Smooth muscle cell of the coronary artery (primary cell): ENCODE data around the gene KCNJ14. TPM values are rescaled to one million over a fixed set of nuclear protein-coding genes. Genes with fewer than 3 reads are reported as not detected.

ENCODE experiments used
- total RNA-seq: library from RNA; depleted of rRNA; stranded (reverse); fragments of >200 nt; gene quantifications from 2 replicates; pipeline ENCODE4 v1.2.3, GENCODE V29; 2014; ENCODE audit warnings: low replicate concordance

KCNJ14 gene
- 0.23 and 0.59 TPM in 2 replicates for total RNA-seq

DNA sequence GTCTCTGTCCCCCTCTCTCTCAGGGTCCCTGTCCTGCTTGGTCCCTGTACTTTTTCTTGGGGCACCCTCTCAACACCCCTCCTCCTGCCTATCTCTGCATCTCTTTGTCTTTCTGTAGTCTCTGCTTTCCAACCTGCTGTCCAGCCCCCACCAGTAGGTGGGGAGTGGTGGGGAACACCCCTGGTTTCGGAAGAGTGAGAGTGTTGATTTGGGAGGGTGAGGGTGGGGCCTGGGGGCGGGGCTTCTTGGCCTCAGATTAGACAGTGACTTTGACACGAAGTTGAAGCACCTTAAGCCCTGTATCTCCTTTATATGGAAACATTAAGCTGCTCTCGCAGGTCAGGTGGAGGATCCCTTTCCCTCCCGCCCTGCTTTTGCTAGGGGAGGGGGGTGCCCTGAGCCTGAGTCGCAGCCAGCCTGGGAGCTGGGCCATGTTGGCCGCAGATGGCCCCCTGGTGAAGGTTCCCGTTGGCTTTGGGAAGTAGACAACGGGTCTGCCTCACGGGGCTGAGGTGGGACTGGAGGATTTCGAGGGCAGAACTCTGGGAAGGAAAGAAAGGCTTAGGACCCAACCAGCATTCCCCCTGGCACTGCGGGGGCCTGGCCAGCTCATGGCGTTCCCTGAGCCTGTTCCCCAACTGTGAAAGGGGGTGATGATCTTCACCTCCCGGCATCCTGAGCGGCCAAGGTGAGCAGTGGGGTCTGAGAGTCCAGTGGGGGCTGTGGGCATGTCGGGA lies at the start of gene KCNJ14:
KCNJ14 (plus strand) TSS at position 404 of the 737 bp plus-strand sequence. CDS start 6,151 bp downstream, outside the sequence.

DNA sequence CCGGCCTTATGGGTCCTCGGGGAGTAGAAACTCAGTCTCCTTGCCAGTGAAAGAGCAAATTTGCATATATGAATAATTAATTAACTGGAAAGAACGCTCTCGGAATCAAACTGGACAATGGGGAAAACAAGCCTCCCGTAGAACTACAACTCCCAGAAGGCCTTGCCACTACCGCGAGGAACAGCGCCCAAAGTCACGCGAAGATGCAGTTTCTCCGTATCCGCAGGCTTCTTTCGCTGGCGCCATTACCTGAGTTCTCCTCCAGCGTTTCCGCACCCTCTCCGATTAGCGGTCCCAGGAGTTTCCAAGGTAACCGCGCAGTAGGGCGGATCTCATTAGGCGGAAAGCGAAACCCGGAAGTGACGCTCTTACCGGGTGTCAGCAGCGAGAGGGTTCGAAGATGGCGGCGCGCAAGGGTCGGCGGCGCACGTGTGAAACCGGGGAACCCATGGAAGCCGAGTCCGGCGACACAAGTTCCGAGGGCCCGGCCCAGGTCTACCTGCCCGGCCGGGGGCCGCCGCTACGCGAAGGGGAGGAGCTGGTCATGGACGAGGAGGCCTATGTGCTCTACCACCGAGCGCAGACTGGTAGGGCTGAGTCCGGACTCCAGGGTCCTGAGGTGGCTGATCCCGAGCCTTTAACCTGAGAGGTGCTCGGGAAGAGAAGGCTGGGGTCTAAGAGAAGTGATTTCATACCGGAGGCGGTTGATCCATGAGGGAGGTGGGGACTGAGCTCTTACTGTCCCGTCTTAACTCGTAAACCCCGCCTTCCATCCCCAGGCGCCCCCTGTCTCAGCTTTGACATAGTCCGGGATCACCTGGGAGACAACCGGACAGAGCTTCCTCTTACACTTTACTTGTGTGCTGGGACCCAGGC lies 9.5 kb upstream of the KCNJ14 start, which contains the start of gene GRWD1:
GRWD1 (plus strand) TSS at position 378 of the 876 bp plus-strand sequence; CDS start at position 401, 23 bp downstream.

DNA sequence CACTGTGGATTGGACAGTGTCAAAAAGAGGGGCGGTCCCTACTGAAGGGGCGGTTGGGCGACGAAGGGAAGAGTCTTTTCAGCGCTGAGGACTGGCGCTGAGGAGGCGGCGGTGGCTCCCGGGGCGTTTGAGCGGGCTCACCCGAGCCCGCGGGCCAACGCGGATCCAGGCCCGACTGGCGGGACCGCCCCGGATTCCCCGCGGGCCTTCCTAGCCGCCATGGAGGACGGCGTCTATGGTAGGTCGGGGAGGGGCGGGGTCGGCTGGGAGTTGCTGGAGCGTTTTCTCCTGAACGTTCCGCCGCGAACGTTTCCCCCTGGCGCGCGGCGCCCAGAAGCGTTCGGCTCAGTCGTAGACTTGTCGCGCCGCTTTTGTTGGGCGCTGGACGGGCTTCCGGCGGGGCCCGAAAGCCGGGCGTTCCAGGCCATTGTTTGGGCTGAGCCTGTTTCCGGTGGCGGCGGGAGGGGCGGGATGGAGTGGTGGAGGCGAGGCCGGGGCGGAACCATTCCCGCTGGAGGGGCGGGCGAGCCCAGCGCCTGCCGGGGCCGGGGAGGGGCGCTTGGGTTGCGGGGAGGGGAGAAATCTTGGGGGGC lies 14.0 kb downstream of the KCNJ14 start, which contains the start of gene CYTH2:
CYTH2 (plus strand) TSS at position 81 of the 593 bp plus-strand sequence; CDS start at position 220, 139 bp downstream.

DNA sequence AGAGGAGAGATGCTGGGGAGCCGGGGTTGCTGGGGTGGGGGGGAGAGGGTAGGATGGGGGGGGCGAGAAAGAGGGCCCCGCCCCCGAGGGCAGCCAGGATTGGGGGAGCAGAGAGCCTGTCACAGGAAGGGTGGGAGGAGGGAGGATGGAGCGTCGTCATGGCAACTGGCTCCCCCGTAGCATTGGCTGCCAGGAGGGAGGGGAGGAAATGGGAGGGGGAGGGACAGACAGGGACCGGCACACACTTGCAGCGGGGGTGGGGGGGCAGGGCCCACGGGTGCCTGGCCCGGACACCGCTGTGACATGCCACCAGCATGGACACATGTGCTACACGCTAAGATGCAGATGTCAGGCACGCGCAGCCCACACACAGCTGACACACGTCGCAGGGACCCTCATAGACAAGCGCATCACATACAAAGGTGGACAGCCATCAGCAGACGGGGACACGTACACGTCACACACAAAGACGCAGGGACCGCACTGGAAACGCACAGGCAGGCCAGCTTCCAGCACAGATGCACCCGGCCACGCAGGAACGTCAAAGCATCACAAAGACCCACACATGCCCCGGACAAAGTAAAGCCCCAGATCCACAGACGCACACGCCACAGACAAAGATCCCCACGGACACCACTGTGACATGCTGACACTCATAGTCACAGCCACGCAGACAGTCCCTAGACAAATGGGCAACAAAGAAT lies 56.6 kb downstream of the KCNJ14 start, which contains the start of gene LMTK3:
LMTK3 (minus strand) TSS at position 36 of the 704 bp plus-strand sequence. CDS start 259 bp downstream, outside the sequence.

Other genes starting within 250 kb of the KCNJ14 start
- 11.0 and 12.7 TPM in 2 replicates for gene CARD8, start 199.7 kb upstream of the KCNJ14 start, total RNA-seq
- 0.23 and 0.53 TPM in 2 replicates for gene ZNF114, start 185.5 kb upstream of the KCNJ14 start, total RNA-seq
- gene EMP3, start 130.0 kb upstream of the KCNJ14 start, total RNA-seq: 149 and 421 TPM in 2 replicates
- gene TMEM143, start 91.6 kb upstream of the KCNJ14 start, total RNA-seq: 2.6 and 2.8 TPM in 2 replicates
- not detected in 2 replicates for gene SYNGR4, start 91.2 kb upstream of the KCNJ14 start, total RNA-seq
- gene KDELR1, start 64.0 kb upstream of the KCNJ14 start, total RNA-seq: 44.6 and 58.3 TPM in 2 replicates
- 0.23 TPM in 2 replicates for gene GRIN2D, start 61.9 kb upstream of the KCNJ14 start, total RNA-seq
- gene GRWD1, start 9.6 kb upstream of the KCNJ14 start, total RNA-seq: 17.8 and 22.5 TPM in 2 replicates
- gene CYTH2, start 13.8 kb downstream of the KCNJ14 start, total RNA-seq: 25.4 and 51.5 TPM in 2 replicates
- under 0.01 and 0.08 TPM in 2 replicates for gene LMTK3, start 56.3 kb downstream of the KCNJ14 start, total RNA-seq
- 0.12 and 0.23 TPM in 2 replicates for gene SULT2B1, start 96.6 kb downstream of the KCNJ14 start, total RNA-seq
- gene SPACA4, start 151.2 kb downstream of the KCNJ14 start, total RNA-seq: not detected in 2 replicates
- 0.38 TPM in 1 of 2 replicates, not detected in the other for gene FAM83E, start 159.5 kb downstream of the KCNJ14 start, total RNA-seq
- gene RPL18, start 163.6 kb downstream of the KCNJ14 start, total RNA-seq: 1,963 and 2,996 TPM in 2 replicates
- gene SPHK2, start 163.9 kb downstream of the KCNJ14 start, total RNA-seq: 3.3 and 4.4 TPM in 2 replicates
- gene DBP, start 181.8 kb downstream of the KCNJ14 start, total RNA-seq: 2.8 and 8.1 TPM in 2 replicates
- 1.1 and 4.0 TPM in 2 replicates for gene CA11, start 190.6 kb downstream of the KCNJ14 start, total RNA-seq
- gene NTN5, start 217.4 kb downstream of the KCNJ14 start, total RNA-seq: under 0.01 and 0.08 TPM in 2 replicates
- gene FUT2, start 240.4 kb downstream of the KCNJ14 start, total RNA-seq: not detected in 2 replicates